NCI-H1930 (cell line): Measurements from ENCODE around the gene SDR9C7.
"Not testable (repeated sequence)": the region's sequence is repeated elsewhere in the genome, so short reads cannot be mapped to it uniquely, and the experiment has no call there.

Experiments used
- DNase-seq, 2 experiments: peaks; one replicate each; lab custom pipeline; 2025; lab: John Stamatoyannopoulos, UW

Gene SDR9C7

DNA sequence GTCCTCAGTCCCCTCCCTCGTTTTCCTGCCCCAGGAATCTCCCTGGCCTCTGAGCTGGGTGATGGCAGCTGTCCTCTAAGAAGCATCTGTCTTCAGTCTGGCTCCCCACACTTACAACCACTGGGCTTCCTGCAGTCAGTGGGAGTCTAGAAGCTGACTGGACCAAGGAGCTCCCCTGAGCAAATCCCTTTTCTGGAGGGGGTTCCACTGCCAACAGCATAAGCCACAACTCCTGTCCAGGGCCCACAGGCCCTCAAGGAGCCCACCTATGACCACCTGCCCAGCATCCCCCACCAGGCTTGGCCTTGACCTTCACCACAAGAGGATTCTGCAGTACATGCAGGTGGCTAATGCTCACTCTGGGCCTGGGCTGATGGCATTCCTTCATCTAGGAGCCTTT lies 19.1 kb upstream of the SDR9C7 start:
- no peak for DNase-seq

DNA sequence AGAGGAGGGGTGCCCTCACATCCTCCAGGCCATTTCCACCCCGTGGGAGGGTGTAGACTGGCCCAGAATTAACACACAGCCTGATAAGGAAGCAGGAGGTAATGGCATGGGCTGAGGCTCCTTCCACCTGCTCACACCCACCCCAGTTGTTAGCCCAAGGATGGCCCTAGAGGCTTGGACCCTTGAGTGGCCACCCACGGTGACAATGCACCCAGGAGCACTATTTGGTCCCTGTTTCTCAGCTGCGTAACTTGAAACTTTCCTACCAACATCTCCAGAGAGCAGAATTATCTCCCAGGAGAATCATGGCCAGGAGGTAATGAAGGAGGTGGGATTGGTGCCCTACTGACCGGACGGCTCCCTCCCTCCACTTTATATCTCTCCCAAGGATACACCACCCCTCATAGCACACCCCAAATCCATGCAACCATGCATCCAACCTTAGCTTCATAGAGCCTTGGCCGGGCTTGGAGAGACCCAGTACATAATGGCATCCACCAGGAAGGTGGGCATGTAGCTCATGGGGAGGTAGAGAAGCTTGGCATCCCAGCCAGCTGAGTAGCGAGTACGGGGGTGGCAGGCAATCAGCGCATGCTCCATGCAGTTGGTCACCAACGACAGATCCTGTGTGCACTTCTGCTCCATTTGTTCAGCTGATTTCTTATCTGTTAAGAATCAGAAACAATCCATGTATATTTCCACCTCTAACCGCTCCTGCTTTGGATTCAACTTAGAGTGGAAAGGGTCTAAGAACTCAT lies 17.6 kb upstream of the SDR9C7 start:
- DNase-seq, result no peak

DNA sequence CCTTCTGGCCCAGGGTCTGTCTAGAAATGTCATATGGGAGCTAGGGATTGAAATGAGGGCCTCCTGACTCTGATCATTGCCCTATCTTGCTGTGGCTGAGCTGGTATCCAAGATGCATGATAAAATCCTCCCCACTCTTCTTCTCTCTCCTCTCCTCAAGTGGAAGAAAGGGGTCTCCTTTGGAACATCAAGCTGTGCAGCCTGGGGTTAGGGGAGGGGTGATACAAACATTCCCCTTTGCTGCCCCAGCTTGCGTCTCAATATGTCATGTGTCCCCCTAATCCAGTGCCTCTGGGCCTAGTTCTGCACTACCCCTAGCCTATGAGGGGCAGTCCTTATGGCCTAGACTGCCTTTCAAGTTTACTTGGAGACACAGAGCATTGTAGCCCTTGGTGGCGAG lies 14.7 kb upstream of the SDR9C7 start:
- no peak for DNase-seq

DNA sequence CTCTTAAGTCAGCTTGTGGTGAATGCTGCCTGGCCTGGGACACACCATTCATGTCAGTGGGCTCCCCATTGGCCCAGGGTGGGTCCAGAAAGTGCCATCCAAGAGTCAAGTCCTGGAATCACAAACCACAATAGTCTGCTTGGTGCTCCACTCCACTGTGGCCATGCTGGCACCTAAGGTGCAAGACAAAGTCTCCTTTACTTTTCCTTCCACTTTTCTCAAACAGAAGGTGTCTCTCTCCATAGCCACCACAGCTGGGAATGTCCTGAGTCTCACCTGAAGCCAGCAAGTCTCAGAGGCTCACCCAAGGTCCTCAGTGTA lies 14.2 kb upstream of the SDR9C7 start:
- DNase-seq, result no peak

DNA sequence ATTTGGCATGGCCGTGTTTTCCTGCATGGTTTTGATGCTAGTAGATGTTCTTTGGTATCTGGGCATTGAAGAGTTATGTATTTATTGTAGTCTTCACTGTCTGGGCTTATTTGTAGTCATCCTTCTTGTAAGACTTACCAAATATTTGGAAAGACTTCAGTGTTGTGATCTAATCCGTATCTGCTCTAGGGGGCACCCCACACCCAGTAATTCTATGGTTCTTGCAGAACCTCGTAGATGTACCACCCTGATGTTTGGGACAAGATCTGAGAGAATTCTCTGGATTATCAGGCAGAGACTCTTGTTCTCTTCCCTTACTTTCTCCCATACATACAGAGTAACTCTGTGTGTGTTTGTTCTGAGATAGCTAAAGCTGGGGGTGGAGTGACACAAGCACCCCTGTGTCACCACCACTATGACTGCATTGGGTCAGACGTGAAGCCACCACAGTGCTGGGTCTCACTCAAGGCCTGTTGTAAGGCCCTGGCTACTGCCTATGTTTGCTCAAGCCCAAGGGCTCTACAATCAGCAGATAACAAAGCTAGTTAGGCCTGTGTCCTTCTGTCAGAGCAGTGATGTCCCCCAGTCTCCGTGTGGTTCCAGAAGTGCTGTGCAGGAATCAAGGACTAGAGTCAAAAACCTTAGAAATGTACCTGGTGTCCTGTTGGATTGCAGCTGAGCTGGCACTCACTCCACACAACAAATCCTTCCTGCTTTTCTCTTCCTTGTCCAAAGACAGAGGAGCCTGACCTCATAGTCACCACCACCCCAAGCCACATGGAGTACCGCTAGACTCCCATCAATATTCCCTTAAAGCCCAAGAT lies 13.6 kb upstream of the SDR9C7 start:
- no peak for DNase-seq

DNA sequence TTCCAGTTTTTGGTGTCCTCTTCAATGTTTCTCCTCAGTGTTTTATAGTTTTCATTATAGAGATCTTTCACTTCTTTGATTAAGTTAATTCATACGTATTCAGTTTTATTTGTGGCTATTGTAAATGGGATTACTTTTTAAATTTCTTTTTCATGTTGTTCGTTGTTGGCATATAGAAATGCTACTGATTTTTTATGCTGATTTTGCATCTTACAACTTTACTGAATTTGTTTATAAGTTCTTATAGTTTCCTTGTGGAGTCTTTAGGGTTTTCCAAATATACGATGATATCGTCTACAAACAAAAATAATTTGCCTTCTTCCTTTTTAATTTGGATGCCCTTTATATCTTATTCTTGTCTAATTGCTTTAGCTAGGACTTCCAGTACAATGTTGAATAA lies 9.7 kb upstream of the SDR9C7 start:
- DNase-seq, result no peak

DNA sequence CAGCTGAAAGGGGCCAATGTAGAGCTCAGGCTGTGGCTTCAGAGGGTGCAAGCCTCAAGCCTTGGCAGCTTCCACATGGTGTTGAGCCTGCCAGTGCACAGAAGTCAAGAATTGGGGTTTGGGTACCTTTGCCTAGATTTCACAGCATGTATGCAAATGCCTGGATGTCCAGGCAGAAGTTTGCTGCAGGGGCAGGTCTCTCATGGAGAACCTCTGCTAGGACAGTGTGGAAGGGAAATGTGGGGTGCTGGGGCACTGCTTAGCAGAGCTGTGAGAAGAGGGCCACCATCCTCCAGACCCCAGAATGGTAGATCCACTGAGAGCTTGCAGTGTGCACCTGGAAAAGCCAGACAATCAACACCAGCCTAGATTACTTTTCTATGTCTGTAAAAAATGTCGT lies 9.2 kb upstream of the SDR9C7 start:
- DNase-seq, result not testable (repeated sequence)

DNA sequence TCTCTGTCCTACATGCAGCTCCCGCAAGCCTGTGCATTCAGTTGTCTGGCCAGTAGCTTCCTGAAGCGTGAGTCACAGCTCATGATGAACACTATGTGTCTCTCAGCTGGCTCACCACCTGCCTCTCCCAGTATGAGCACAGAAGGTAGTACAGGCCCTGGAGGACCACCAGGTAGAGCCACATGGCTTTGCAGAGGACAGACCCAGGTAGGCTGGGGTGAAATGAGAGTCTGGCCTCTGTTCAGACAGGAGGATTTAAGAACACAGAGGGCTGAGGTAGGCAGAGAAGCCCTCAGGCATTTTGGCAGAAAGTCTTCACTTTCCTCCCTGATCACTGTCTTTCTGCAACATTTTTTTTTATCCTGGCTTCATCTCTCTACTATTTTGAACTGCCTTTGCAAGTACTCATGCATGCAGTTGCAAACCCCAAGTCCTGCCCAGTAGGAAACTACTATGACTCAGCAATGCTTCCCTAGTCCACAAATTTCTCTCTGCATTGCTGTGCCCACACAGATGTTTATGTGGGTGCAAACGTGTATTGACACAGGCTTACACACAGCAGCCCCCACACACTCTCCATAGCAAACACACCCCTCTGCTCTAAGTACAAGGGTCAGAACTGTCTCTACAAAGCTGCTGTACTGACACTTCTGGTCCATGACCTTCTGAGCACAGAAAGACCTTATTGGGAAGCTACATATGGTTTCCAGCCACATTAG lies 7.2 kb upstream of the SDR9C7 start:
- no peak for DNase-seq

DNA sequence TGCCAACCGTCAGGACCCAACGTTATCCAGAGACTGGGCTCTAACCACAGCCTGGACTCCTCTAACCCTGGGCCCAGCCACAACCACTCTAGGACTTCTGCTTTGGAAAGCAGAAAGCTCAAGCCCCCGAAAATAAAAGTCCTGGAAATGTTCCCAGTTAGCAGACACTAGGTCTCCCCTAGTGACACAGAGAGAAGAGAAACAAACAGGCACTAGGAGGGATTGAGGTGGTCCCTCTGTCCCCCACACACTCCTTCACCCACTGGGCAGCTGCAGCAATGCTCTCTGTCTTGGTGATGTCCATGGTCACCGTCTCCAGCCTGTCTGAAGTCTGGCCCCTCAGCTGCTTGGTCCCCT lies 6.7 kb upstream of the SDR9C7 start:
- not testable (repeated sequence) for DNase-seq

DNA sequence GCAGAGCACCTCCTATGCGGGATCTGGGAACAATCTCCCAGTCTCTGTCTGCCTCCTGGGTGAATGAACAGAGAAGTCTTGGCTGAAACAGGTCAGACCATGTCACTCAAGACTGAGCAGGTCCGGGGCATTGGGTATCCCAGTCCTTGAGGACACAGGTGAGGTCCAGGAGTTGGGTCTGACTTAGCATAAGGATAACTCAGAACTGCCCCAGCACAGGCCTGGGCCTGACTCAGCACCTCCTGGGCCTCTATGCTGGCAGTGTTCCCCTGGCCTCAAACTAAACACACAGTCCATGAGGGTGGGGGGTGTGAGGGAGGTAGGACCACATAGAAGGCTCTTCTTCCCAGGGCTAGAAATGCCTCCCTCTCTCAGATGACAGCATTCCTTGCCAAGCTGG lies 1.5 kb upstream of the SDR9C7 start:
- no peak for DNase-seq

DNA sequence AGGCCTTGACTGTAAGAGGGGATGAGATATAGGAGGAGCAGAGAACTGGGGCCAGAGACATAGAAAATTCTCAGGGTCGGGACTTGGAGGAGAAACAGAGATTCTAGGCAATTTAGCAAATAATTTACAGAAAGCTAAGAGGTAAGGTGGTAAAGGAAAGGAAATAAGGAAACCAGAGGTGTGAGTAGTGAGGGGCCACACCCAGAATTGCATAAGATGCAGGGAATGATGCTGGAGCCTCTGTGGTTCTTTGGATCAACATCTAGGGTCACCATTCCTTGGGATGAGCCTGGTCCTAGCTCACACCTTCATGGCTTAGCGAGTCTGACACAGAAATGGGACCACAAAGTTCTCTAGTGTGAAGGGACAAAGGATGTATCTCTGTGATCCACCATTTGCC lies 949 bp upstream of the SDR9C7 start:
- DNase-seq, result no peak

DNA sequence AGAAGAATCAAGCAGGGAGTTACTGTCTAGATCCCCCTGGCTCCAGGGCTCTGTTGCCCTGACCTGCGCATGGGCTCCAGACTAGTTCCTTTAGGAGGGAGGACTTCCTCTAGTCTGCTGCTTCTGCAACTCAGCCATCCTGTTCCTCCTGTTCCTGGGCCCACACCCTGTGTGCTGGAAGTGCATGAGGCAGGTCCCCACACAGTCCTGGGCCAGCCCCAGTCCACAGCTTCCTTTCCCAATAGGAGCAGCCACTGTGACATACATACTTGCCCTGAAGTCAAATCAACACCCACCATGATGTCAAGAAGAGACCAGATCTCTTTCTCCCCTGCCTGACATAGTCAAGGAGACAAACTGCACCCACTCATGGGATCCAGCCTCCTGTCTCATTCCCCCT lies 1.3 kb downstream of the SDR9C7 start:
- DNase-seq, result no peak

DNA sequence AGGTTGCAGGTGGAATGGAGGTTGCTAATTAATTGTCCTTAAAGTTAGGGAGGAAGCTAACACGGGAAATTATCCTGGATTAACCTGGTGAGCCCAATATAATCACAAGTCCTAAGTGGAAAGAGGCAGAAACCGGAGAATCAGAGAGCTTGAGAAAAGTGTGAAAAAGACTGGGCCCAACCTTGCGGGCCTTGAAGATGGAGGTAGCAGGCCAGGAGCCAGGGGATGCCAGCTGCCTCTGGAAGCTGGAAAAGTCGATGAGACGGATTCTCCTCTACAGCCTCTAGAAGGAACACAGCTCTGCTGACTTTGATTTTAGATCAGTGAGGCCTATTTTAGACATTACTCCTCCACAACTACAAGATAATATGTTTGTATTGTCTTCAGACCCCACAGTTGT lies 2.1 kb downstream of the SDR9C7 start:
- no peak for DNase-seq

DNA sequence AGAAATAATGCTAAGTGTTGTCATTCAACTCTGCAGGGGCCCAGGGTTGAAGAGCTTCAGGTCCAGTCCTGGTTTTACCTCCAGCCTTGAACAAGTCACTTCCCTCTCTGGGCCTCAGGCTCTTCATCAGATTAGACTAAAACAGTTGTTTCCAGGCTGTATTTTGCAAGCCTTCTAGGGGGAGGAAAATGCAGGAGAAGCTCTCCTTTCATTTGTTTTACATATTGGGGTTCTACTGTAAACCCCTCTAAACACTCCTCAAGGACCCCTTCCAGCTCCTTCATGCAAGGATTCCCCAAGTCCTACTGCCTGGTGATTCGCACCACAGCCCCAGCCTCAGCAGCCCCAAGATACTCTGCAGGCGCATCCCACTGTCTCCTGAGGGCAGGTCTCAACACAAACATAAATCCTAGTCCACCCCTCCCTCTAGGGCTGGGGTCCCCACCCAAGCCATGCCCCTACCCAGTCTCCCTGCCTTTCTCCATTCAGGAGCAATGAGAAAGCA lies 2.7 kb downstream of the SDR9C7 start:
- no peak for DNase-seq

DNA sequence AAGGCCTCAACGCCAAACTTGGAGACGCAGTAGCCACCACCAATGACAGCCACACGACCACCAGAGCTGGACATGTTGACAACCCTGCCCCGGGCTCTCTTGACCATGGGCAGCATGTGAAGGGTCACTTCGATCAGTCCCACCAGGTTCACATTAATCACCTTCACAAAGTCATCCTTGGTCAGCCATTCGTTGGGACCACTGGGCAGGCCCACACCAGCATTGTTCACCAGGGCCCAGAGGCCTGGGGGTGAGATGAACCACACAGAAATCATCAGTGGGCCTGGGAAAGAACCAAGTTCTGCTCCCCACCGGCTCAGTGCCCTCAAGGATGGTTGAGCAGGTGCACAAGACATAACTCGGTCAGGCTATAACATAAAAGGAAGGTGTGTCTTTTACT lies 4.0 kb downstream of the SDR9C7 start:
- DNase-seq, result no peak

DNA sequence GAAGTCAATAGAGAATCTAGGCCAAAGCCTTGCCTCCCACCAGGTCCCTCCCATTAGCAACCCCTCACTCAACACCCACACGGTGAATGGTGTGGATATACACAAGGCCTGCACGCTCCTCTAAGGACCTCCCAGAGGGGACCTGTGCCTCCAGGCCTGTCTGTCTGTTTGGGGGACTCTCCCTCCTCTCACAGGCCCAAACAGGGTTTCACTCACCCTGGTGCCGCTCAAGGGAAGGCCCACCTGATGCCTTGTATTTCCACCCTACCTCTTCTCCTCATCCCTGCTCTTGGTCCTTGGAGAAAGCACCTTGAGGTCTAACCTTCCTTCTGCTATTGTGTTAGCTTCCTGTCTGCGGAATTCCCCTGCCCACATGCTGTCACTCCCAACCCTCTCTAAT lies 4.4 kb downstream of the SDR9C7 start:
- DNase-seq, result no peak

DNA sequence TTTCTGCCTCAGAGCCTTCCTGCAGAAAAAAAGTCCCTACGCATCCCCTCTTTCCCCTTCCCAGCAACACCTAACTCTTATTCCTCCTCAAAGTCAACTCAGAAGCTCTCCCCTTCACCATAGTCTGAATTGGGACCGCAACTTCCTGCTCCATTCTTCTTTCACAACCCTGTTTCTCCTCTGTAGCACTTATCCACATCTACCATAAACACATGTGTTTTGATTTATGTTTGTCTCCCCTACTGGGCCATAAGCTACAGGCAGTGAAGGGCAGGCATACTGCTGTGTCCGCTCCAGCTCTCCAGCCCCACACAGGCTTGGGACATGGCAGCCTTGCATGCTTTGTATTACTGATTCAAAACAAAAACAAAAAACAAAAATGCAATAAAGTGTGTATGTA lies 5.9 kb downstream of the SDR9C7 start:
- no peak for DNase-seq

DNA sequence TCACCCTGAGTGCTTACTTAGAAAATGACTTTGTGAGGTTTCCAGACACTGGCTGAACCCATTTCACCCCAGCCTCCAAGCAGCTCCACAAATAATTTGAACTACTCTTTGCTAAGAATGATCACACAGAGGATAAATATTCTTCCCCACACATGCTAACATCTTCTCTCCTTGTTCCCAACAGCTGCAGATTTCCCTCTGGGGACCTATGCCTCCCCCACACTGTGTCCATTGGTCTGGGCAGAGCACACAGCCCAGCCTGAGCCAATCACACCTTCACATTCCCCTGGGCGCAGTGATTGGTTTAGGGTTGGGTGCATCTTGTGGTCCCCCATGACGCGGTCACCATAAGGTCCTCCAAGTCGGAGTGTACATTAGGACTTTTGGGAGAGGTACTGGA lies 6.9 kb downstream of the SDR9C7 start:
- no peak for DNase-seq

DNA sequence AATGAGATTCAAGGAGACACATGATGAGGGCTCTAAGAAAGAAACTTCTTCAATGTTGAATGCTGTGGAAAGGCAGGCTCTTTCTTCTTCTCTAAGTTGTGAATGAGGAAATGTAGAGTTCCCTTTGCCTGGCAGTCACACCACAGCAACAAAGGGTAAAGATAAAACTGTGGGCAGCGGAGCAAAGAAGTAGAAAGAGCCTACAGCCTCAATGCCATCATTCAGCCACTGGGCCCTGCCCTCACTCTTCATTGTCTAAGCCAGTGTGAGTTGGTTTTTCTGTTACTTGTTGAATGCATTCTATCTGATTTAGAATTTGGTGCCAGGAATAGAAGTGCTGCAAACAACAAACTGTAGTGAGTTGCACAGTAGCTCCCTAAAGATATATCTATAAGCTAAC lies 12.2 kb downstream of the SDR9C7 start:
- no peak for DNase-seq

DNA sequence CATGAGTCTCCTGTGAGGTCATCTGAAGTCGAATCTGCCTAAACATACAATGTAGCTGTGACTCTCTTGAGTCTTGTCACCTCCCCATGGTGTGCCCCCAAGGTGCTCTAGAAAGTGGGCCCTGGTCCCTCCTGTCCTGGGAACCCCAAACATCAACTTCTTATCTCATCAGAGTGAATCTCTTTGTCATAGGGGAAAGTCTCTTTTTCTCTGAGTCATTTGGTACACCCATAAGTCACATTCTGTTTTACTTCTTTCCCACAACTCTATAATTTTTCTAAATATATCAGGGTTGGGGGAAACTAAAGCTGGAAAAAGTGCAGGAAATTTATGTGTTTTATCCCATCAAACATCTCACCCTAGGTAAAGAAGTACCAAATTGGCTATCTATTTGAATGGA lies 12.9 kb downstream of the SDR9C7 start:
- no peak for DNase-seq

DNA sequence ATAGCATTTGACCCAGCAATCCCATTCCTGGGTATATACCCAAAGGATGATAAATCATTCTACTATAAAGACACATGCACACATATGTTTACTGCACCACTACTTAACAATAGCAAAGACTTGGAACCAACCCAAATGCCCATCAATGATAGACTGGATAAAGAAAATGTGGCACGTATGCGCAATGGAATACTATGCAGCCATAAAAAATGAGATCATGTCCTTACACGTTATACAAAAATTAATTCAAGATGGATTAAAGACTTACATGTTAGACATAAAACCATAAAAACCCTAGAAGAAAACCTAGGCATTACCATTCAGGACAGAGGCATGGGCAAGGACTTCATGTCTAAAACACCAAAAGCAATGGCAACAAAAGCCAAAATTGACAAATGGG lies 16.1 kb downstream of the SDR9C7 start:
- DNase-seq, result not testable (repeated sequence)

DNA sequence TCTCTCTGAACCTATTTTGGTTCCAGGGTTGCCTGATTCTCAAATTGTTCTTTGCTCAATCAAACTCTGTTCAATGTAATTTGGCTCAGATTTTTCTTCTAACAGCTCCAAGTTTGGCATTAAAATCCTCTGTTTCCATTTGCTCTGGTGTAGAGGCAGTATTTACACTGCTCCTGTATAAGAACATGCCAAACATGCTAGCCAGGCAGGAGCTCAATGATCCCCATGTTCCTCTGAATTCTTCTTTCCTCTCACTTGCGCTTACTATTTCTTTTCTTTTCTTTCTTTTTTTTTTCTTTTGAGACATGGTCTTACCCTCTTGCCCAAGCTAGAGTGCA lies 17.2 kb downstream of the SDR9C7 start:
- no peak for DNase-seq

DNA sequence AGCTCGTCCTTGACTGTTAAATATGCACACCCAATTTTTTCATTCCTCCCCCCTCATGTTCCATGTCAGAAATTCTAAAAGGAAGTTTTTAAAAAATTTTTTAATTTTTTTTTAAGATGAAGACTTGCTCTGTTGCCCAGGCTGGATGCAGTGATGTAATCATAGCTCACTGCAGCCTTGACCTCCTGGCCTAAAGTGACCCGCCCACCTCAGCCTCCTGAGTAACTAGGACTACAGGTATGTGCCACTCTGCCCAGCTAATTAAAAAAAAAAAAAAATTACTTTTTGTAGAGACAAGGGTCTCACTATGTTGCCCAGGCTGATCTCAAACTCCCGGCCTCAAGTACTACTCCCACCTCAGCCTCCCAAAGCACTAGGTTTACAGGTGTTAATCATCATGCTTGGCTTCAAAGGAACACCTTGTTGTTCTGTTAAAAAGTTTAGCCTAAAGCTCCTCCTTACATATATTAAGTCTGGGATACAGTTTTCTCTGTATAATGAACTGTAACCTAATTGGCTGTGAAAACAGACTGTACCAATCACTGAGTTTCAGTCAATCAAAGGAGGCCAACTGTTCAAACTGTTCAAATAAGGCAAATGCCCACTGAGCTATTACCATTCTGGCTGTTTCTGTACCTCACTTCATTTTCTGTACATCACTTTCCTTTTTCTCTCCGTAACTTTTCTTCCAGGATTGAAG lies 17.8 kb downstream of the SDR9C7 start:
- DNase-seq, result no peak
